C4-2B (cell line): ENCODE measurements around the gene TPSB2.

Experiments
- ZFX ChIP-seq: fragments of 450-650 bp; IDR thresholded peaks from 2 replicates; pipeline ENCODE4 v1.6.1; 2017
- TF ChIP-seq, protein P1 (sequence below): fragments of 450-650 bp; conservative IDR thresholded peaks from 2 replicates; pipeline ENCODE4 v1.5.1; 2017; ENCODE audit warnings: mild to moderate bottlenecking

DNA sequence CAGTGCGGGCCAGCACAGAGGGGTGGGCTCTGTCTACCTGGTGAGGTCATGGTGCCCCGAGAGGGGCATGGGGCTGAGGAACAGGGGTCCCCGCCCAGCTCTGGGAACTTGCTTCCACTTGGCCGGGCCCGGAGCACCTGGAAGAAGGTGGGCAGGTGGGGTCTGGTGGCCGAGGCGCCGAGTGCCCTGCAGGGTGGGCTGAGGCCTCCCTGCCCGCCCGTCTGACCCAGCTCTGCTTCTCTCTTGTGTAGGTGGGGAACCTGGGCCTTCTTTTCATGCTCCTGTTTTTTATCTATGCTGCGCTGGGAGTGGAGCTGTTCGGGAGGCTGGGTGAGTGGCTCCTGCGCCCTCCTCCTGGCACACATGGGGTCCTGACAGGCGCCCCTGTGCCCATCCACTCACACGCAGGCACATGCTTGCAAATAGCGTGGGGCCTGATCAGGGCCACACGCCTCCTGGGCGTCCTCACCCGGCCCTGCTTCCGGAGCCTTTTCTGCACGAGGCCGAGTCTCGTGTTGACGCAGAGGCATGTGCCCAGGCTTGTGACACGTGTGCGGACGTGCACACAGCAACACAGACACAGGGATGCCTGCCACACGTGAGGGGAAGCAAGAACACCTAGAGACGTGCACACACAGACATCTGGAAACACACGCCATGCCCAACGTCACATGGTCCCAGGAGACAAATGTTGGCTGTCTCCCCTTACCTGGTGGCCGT lies 13.1 kb downstream of the TPSB2 start:
- TF ChIP-seq, protein P1, sequence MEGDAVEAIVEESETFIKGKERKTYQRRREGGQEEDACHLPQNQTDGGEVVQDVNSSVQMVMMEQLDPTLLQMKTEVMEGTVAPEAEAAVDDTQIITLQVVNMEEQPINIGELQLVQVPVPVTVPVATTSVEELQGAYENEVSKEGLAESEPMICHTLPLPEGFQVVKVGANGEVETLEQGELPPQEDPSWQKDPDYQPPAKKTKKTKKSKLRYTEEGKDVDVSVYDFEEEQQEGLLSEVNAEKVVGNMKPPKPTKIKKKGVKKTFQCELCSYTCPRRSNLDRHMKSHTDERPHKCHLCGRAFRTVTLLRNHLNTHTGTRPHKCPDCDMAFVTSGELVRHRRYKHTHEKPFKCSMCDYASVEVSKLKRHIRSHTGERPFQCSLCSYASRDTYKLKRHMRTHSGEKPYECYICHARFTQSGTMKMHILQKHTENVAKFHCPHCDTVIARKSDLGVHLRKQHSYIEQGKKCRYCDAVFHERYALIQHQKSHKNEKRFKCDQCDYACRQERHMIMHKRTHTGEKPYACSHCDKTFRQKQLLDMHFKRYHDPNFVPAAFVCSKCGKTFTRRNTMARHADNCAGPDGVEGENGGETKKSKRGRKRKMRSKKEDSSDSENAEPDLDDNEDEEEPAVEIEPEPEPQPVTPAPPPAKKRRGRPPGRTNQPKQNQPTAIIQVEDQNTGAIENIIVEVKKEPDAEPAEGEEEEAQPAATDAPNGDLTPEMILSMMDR: no peak
- no peak for TF ChIP-seq ZFX
